H9 (cell line): ENCODE data around the gene DENND1C. TPM values are rescaled to one million over a fixed set of nuclear protein-coding genes. Genes with fewer than 3 reads are reported as not detected.

Experiments used
- DNase-seq: peaks from one replicate; pipeline ENCODE4 v3.0.0-alpha.2; 2017
- H2AFZ ChIP-seq: one replicate; pipeline ENCODE4 v1.6.1; 2013; ENCODE audit warnings: mild to moderate bottlenecking, low read length, control low read depth, moderate library complexity
- H2AK5ac ChIP-seq: 2 replicates; pipeline ENCODE4 v1.6.1; 2013; ENCODE audit warnings: low read length, control low read depth, mixed read lengths; ENCODE audit not compliant: insufficient read length
- H2BK120ac ChIP-seq: one replicate; pipeline ENCODE4 v1.6.1; 2013; ENCODE audit warnings: low read depth, mild to moderate bottlenecking, low read length, control low read depth, inconsistent platforms; ENCODE audit not compliant: poor library complexity, severe bottlenecking
- H2BK12ac ChIP-seq: 2 replicates; pipeline ENCODE4 v1.6.1; 2013; ENCODE audit warnings: low read length, control low read depth, mixed read lengths, low read depth; ENCODE audit not compliant: insufficient read length
- H2BK15ac ChIP-seq: 2 replicates; pipeline ENCODE4 v1.6.1; 2013; ENCODE audit warnings: low read depth, low read length, control low read depth
- H2BK20ac ChIP-seq: one replicate; pipeline ENCODE4 v1.6.1; 2013; ENCODE audit warnings: low read depth, mild to moderate bottlenecking, low read length, control low read depth, inconsistent platforms; ENCODE audit not compliant: poor library complexity, severe bottlenecking
- H2BK5ac ChIP-seq: 2 replicates; pipeline ENCODE4 v1.6.1; 2013; ENCODE audit warnings: low read length, control low read depth, mixed read lengths; ENCODE audit not compliant: insufficient read length
- H3K14ac ChIP-seq: 2 replicates; pipeline ENCODE4 v1.6.1; 2013; ENCODE audit warnings: low read length, control low read depth; ENCODE audit not compliant: insufficient read depth
- H3K18ac ChIP-seq: 2 replicates; pipeline ENCODE4 v1.6.1; 2013; ENCODE audit warnings: low read depth, mild to moderate bottlenecking, mixed read lengths, low read length, control low read depth; ENCODE audit not compliant: insufficient read length
- H3K23ac ChIP-seq: 2 replicates; pipeline ENCODE4 v1.6.1; 2013; ENCODE audit warnings: low read length, control low read depth, mixed read lengths, low read depth; ENCODE audit not compliant: insufficient read length
- H3K23me2 ChIP-seq: 2 replicates; pipeline ENCODE4 v1.6.1; 2013; ENCODE audit warnings: low read depth, mild to moderate bottlenecking, mixed read lengths, low read length, control low read depth; ENCODE audit not compliant: insufficient read length, poor library complexity, severe bottlenecking
- H3K27ac ChIP-seq: 2 replicates; pipeline ENCODE4 v1.5.1; 2013; ENCODE audit warnings: low read length, control low read depth, mixed read lengths, low read depth; ENCODE audit not compliant: insufficient read length
- H3K27me3 ChIP-seq: 2 replicates; pipeline ENCODE4 v1.6.1; 2013; ENCODE audit warnings: low read length, control low read depth, inconsistent platforms; ENCODE audit not compliant: insufficient read depth
- H3K4ac ChIP-seq: 2 replicates; pipeline ENCODE4 v1.6.1; 2013; ENCODE audit warnings: low read depth, mild to moderate bottlenecking, control low read depth, inconsistent platforms, low read length, moderate library complexity
- H3K4me1 ChIP-seq: 2 replicates; pipeline ENCODE4 v1.6.1; 2013; ENCODE audit warnings: low read length, control low read depth, inconsistent platforms; ENCODE audit not compliant: insufficient read depth
- H3K4me2 ChIP-seq: 2 replicates; pipeline ENCODE4 v1.6.1; 2013; ENCODE audit warnings: low read length, control low read depth, mixed read lengths; ENCODE audit not compliant: insufficient read length, insufficient read depth
- H3K56ac ChIP-seq: 2 replicates; pipeline ENCODE4 v1.6.1; 2013; ENCODE audit warnings: low read depth, mild to moderate bottlenecking, mixed read lengths, low read length, control low read depth; ENCODE audit not compliant: insufficient read length
- H3K79me1 ChIP-seq: 2 replicates; pipeline ENCODE4 v1.6.1; 2013; ENCODE audit warnings: low read depth, mild to moderate bottlenecking, moderate library complexity, low read length, control low read depth, inconsistent platforms; ENCODE audit not compliant: insufficient read depth, poor library complexity, severe bottlenecking
- H3K79me2 ChIP-seq: 2 replicates; pipeline ENCODE4 v1.6.1; 2013; ENCODE audit warnings: low read length, control low read depth, inconsistent platforms; ENCODE audit not compliant: insufficient read depth
- H3K9ac ChIP-seq: 2 replicates; pipeline ENCODE4 v1.6.1; 2013; ENCODE audit warnings: low read length, control low read depth, mixed read lengths; ENCODE audit not compliant: insufficient read length; ENCODE audit errors: extremely low read depth
- H3K9me3 ChIP-seq: one replicate; pipeline ENCODE4 v1.6.1; 2013; ENCODE audit warnings: low read depth, low read length, inconsistent platforms; ENCODE audit not compliant: control insufficient read depth
- H3T11ph ChIP-seq: one replicate; pipeline ENCODE4 v1.6.1; 2013; ENCODE audit warnings: mild to moderate bottlenecking, low read length, control low read depth, inconsistent platforms
- H4K20me1 ChIP-seq: one replicate; pipeline ENCODE4 v1.6.1; 2013; ENCODE audit not compliant: control insufficient read depth, insufficient read length, insufficient read depth
- H4K5ac ChIP-seq: 2 replicates; pipeline ENCODE4 v1.6.1; 2013; ENCODE audit warnings: low read depth, mild to moderate bottlenecking, mixed read lengths, low read length, control low read depth; ENCODE audit not compliant: insufficient read length
- H4K8ac ChIP-seq: replicated peaks from 2 replicates; pipeline ENCODE4 v1.6.1; 2013; ENCODE audit warnings: low read length, control low read depth, mixed read lengths, low read depth; ENCODE audit not compliant: insufficient read length
- H4K91ac ChIP-seq: 2 replicates; pipeline ENCODE4 v1.6.1; 2013; ENCODE audit warnings: low read depth, mild to moderate bottlenecking, moderate library complexity, mixed read lengths, low read length, control low read depth; ENCODE audit not compliant: insufficient read length
- H3K27ac Mint-ChIP-seq, 3 experiments: 2 replicates in 2 of 3; 3 replicates in 1 of 3; pipeline ENCODE4 v1.8.0; 2020 to 2021; ENCODE audit warnings: mixed read lengths in 3 of 3, mild to moderate bottlenecking in 1 of 3, moderate library complexity in 1 of 3
- H3K27me3 Mint-ChIP-seq: 2 replicates; pipeline ENCODE4 v1.8.0; 2021; ENCODE audit warnings: low read depth, mild to moderate bottlenecking, moderate library complexity, mixed read lengths
- H3K36me3 Mint-ChIP-seq, 3 experiments: 2 replicates in 2 of 3; 3 replicates in 1 of 3; pipeline ENCODE4 v1.8.0; 2020 to 2021; ENCODE audit warnings: low read depth in 3 of 3, mixed read lengths in 3 of 3; ENCODE audit not compliant: insufficient read depth in 1 of 3
- H3K4me1 Mint-ChIP-seq, 2 experiments: 2 replicates each; pipeline ENCODE4 v1.8.0; 2020; ENCODE audit warnings: mixed read lengths in 2 of 2
- H3K4me3 Mint-ChIP-seq, 2 experiments: 2 replicates in 1 of 2; 3 replicates in 1 of 2; pipeline ENCODE4 v1.8.0; 2020 to 2021; ENCODE audit warnings: mild to moderate bottlenecking in 2 of 2, mixed read lengths in 2 of 2, moderate library complexity in 1 of 2
- H3K9me3 Mint-ChIP-seq, 2 experiments: 2 replicates in 1 of 2; 3 replicates in 1 of 2; pipeline ENCODE4 v1.8.0; 2020; ENCODE audit warnings: mild to moderate bottlenecking in 2 of 2, mixed read lengths in 2 of 2, moderate library complexity in 1 of 2
- CTCF ChIP-seq: fragments of 200-600 bp; sonication (generic); conservative IDR thresholded peaks from 3 replicates; pipeline ENCODE4 v1.8.0; 2021; ENCODE audit warnings: antibody characterized with exemption, mild to moderate bottlenecking
- WGBS: extraction: QIAGEN DNeasy Blood & Tissue Kit; methylation state at CpG from one replicate; pipeline ENCODE4 v1.1.7; 2013; ENCODE audit warnings: missing lambda C conversion rate, low lambda C conversion rate, mixed read lengths; ENCODE audit not compliant: insufficient read length; ENCODE audit errors: extremely low coverage; 5-methylcytosine and 5-hydroxymethylcytosine counted together
- total RNA-seq: library from RNA; stranded (reverse); gene quantifications from 2 replicates; pipeline ENCODE4 v1.2.1, GENCODE V29; 2021

The DENND1C gene
- total RNA-seq, 1 experiment from 2014 or later = 2.4 TPM

GRCh38 chr19:6431891-6432290 lies 49.7 kb downstream of the DENND1C start:
- Mint-ChIP-seq H3K36me3 (no peaks in the 10 kb centered on the region), H3K27ac (no peak overlapping the region; a peak in 1 of 7 replicates), H3K27me3 (peaks cover 26% of the 10 kb centered on the region), H3K4me1 (peaks cover 0 to 5% of the 10 kb centered on the region in 2 experiments; a peak in 1 of 4 replicates), H3K9me3 (no peaks in the 10 kb centered on the region; a peak in 2 of 5 replicates), H3K4me3 (no peak overlapping the region)
- Histone ChIP-seq H3K23ac (no peak overlapping the region), H4K8ac (no peak overlapping the region), H2BK20ac (no peak overlapping the region), H3K18ac (no peak overlapping the region), H3K4me2 (no peak overlapping the region), H3K27ac (no peak overlapping the region), H3K79me1 (no peaks in the 10 kb centered on the region), H3K9ac (no peak overlapping the region), H3K9me3 (no peaks in the 10 kb centered on the region), H2BK120ac (no peak overlapping the region), H4K5ac (no peak overlapping the region), H3K56ac (no peak overlapping the region), H3T11ph (no peak overlapping the region), H2AK5ac (no peak overlapping the region), H3K14ac (no peak overlapping the region), H3K4me1 (no peaks in the 10 kb centered on the region), H3K79me2 (no peaks in the 10 kb centered on the region), H2BK12ac (no peak overlapping the region), H3K23me2 (no peaks in the 10 kb centered on the region), H3K4ac (no peak overlapping the region), H4K20me1 (no peaks in the 10 kb centered on the region), H2AFZ (no peak overlapping the region), H2BK15ac (no peak overlapping the region), H4K91ac (no peak overlapping the region), H2BK5ac (no peak overlapping the region), H3K27me3 (no peaks in the 10 kb centered on the region)
- TF ChIP-seq CTCF = no peak
- no CpG with 5 or more reads among the region's 11 CpGs for WGBS
- DNase-seq = no peak
